Kidney (tissue), 14 donors: ENCODE data around the gene SPPL2C. TPM values are rescaled to one million over a fixed set of nuclear protein-coding genes. Genes with fewer than 3 reads are reported as not detected.

ENCODE experiments used
- DNase-seq, 5 donors: peaks; one replicate each; pipeline ENCODE4 v3.0.0-alpha.2; 2013 to 2020
- FAIRE-seq: peaks from 2 replicates; lab custom pipeline; 2012; peaks lifted over from hg19 to GRCh38; lab: Jason Lieb, UNC
- H3K27ac ChIP-seq, 2 donors: one replicate each; pipeline ENCODE4 v1.7.0; 2013; ENCODE audit warnings: low read depth in 2 of 2, low read length in 2 of 2, inconsistent platforms in 1 of 2
- H3K27me3 ChIP-seq: one replicate; pipeline ENCODE4 v1.7.1; 2013; ENCODE audit warnings: low read length, inconsistent platforms; ENCODE audit not compliant: control insufficient read depth, insufficient read depth
- H3K36me3 ChIP-seq, 3 donors: one replicate each; pipeline versions ENCODE4 v1.7.0 to v1.7.1; 2013; ENCODE audit warnings: low read length in 3 of 3, control low read depth in 1 of 3, inconsistent platforms in 1 of 3; ENCODE audit not compliant: insufficient read depth in 3 of 3, control insufficient read depth in 2 of 3
- H3K4me1 ChIP-seq, 3 donors: one replicate each; pipeline versions ENCODE4 v1.7.0 to v1.7.1; 2013; ENCODE audit warnings: low read length in 3 of 3, inconsistent platforms in 1 of 3, low read depth in 1 of 3; ENCODE audit not compliant: control insufficient read depth in 2 of 3, insufficient read depth in 2 of 3
- H3K4me3 ChIP-seq, 3 donors: one replicate each; pipeline versions ENCODE4 v1.7.0 to v1.8.1; 2013; ENCODE audit warnings: low read length in 3 of 3, control low read depth in 1 of 3, inconsistent platforms in 1 of 3
- H3K9ac ChIP-seq, 3 donors: one replicate each; pipeline versions ENCODE4 v1.7.0 to v1.7.1; 2013; ENCODE audit warnings: low read length in 3 of 3, control low read depth in 1 of 3, inconsistent platforms in 1 of 3
- H3K9me3 ChIP-seq, 3 donors: one replicate each; pipeline versions ENCODE4 v1.7.0 to v1.7.1; 2013; ENCODE audit warnings: low read length in 3 of 3, control low read depth in 1 of 3, inconsistent platforms in 1 of 3; ENCODE audit not compliant: control insufficient read depth in 2 of 3, insufficient read depth in 1 of 3
- intact Hi-C: fragments of 100-400 bp; cut with DNase I; formaldehyde crosslinking; loops from one replicate; pipeline ENCODE4 v1.11.1; 2022
- polyA plus RNA-seq: library from polyadenylated mRNA; stranded (reverse); fragments of 350-450 nt; fragmentation: Illumina TruSeq; extraction: RNeasy Lipid Tissue Mini Kit (QIAGEN cat#74804); gene quantifications from one replicate; pipeline ENCODE4 v1.2.3, GENCODE V29; 2014; ENCODE audit warnings: low read depth, low replicate concordance; ENCODE audit not compliant: insufficient read depth
- total RNA-seq: library from RNA; stranded (reverse); fragmentation: NEBNext Ultra II Directional; extraction: Animal tissue kit (Norgen Biotek cat#: 25700); gene quantifications from one replicate; pipeline ENCODE4 v1.2.1, GENCODE V29; 2021
- TF ChIP-seq, protein P1 (sequence below): IDR thresholded peaks from 3 replicates; pipeline ENCODE4 v1.5.1; 2012; ENCODE audit warnings: mild to moderate bottlenecking, moderate library complexity, borderline replicate concordance; ENCODE audit not compliant: insufficient read depth; ENCODE audit errors: extremely low read depth
- donor health status: control.
- donor health status: control.
- donor health status: control.
- donor health status: control.
- donor health status: control.
- donor health status: DM: yes; HTN: yes; CAD: no.
- donor health status: Normal renal cell carcinoma (clear cell type).

SPPL2C gene
- total and polyA plus RNA-seq, 2 donors from 2014 or later = not detected

DNA sequence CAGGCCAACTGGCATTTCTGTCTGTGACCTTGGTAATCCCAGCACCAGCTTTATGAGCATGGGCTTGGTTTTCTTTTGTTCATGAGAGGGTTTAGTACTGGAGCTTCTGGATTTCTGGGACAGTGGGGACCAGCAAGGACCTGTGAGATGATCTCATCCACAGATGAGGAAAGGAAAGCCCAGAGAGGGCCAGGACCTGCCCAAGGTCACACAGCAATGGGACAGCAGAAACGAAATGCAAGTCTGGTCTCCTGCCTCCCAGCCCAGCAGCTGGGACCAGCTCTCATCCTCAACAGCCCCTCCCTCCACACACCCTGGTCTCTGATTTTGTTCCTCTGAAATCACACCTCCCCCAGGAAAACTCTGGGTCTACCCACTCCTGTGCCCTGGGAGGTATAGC, 7.2 kb downstream of the SPPL2C start:
- Histone ChIP-seq H3K9ac (no peak overlapping the region), H3K9me3 (no peaks in the 10 kb centered on the region), H3K36me3 (no peaks in the 10 kb centered on the region), H3K4me1 (no peaks in the 10 kb centered on the region), H3K27me3 (no peaks in the 10 kb centered on the region), H3K4me3 (no peak overlapping the region), H3K27ac (no peak overlapping the region)
- FAIRE-seq (no peak), DNase-seq (no peak)
- TF ChIP-seq, protein P1, sequence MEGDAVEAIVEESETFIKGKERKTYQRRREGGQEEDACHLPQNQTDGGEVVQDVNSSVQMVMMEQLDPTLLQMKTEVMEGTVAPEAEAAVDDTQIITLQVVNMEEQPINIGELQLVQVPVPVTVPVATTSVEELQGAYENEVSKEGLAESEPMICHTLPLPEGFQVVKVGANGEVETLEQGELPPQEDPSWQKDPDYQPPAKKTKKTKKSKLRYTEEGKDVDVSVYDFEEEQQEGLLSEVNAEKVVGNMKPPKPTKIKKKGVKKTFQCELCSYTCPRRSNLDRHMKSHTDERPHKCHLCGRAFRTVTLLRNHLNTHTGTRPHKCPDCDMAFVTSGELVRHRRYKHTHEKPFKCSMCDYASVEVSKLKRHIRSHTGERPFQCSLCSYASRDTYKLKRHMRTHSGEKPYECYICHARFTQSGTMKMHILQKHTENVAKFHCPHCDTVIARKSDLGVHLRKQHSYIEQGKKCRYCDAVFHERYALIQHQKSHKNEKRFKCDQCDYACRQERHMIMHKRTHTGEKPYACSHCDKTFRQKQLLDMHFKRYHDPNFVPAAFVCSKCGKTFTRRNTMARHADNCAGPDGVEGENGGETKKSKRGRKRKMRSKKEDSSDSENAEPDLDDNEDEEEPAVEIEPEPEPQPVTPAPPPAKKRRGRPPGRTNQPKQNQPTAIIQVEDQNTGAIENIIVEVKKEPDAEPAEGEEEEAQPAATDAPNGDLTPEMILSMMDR = no peak
- intact Hi-C loops = no loop called here

DNA sequence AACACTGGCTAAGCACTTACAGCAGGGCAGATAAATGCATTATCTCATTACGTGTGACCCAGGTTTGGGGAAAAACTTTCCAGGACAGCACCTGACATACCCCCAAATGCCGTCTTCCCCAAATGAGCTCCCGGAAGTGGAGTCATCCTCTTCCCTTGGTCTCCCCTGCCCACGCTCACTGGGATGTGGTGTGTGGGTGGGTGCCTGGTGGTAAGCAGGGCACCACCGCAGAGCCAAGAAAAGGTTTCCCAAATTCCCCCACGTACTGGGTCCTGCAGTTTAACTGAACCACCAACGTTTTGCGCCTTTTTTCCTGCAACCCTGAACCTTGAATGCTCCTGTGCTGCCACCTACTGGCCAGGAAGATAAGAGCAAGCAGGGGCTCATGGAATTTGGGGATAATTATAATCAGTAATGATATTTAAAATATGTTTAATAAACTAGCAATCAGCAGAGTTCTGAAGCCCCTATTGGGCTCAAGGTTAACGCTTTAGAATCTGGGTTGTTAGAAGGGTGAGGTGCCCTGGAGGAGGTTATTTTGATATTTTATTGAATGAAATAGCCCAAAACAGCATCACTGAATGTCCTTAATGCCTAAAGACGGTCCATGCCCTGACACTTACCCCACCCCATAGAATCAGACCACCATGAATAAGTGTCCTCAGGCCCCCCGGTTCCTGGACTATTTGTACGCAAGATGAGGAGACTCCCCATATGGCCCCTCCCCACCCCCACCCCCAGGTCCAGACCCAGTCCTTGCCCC, 8.0 kb downstream of the SPPL2C start:
- no peak for FAIRE-seq
- Histone ChIP-seq H3K27ac (no peak overlapping the region), H3K9ac (no peak overlapping the region), H3K4me1 (no peaks in the 10 kb centered on the region), H3K36me3 (no peaks in the 10 kb centered on the region), H3K4me3 (no peak overlapping the region), H3K9me3 (no peaks in the 10 kb centered on the region), H3K27me3 (no peaks in the 10 kb centered on the region)
- TF ChIP-seq, protein P1 = peak; percentile 83
- DNase-seq = peak in 3 of 5 donors; percentile 54 to 83 (median 67)
- intact Hi-C loops = no loop called here

DNA sequence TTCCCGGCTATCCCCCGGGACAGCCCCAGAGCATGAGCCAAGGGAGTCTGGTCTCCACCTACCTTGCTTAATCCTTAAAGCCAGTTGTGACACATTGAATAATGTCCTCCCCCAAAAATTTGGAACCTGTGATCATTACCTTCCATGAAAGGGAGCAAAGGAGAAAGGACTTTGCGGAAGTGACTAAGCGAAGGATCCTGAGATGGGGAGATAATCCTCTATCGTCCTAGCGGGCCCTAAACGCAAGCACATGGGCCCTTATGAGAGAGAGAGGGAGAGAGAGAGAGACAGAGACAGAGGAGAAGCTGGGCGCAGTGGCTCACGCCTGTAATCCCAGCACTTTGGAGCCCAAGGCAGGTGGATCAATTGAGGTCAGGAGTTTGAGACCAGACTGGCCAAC, 9.5 kb downstream of the SPPL2C start:
- DNase-seq (no peak), FAIRE-seq (no peak)
- no peaks in the 10 kb centered on the region for H3K36me3 ChIP-seq
- TF ChIP-seq, protein P1 = no peak
- H3K9me3 ChIP-seq = no peaks in the 10 kb centered on the region
- intact Hi-C loops = no loop called here
- H3K4me1 ChIP-seq = no peaks in the 10 kb centered on the region
- no peak overlapping the region for H3K27ac ChIP-seq
- H3K9ac ChIP-seq = no peak overlapping the region
- no peaks in the 10 kb centered on the region for H3K27me3 ChIP-seq
- no peak overlapping the region for H3K4me3 ChIP-seq
